ENCODE data around the gene CIDEA. TPM values are rescaled to one million over a fixed set of nuclear protein-coding genes. Genes with fewer than 3 reads are reported as not detected.

The CIDEA gene
- total RNA-seq, 1 experiment from 2014 or later = 0.50 TPM

GRCh38 chr18:12254136-12254819 is at the start of gene CIDEA (continued):
- TF ChIP-seq ZBTB43 (CRISPR knock-in tag; IDR thresholded peaks at IDR 0.05) (no peak), ZNF219 (CRISPR knock-in tag; IDR thresholded peaks at IDR 0.05; ENCODE audit: borderline replicate concordance) (no peak), FOXJ3 (CRISPR knock-in tag; IDR thresholded peaks at IDR 0.05; ENCODE audit: borderline replicate concordance) (no peak), IRF2 (CRISPR knock-in tag; IDR thresholded peaks at IDR 0.05; ENCODE audit: borderline replicate concordance, low read depth) (no peak), HMGA2 (CRISPR knock-in tag; IDR thresholded peaks at IDR 0.05) (no peak), MAX (CRISPR knock-in tag; IDR thresholded peaks at IDR 0.05) (peak; percentile 86), TEAD4 (CRISPR knock-in tag; IDR thresholded peaks at IDR 0.05) (no peak), USF2 (CRISPR knock-in tag; IDR thresholded peaks at IDR 0.05) (no peak), ZNF396 (CRISPR knock-in tag; IDR thresholded peaks at IDR 0.05; ENCODE audit: borderline replicate concordance) (no peak), PRDM15 (CRISPR knock-in tag; IDR thresholded peaks at IDR 0.05) (no peak), JUN (CRISPR knock-in tag; IDR thresholded peaks at IDR 0.05) (no peak), FOXP1 (CRISPR knock-in tag; IDR thresholded peaks at IDR 0.05; ENCODE audit: borderline replicate concordance) (peak; percentile 84), FOXP4 (CRISPR knock-in tag; IDR thresholded peaks at IDR 0.05) (peak; percentile 89), ZNF423 (CRISPR knock-in tag; IDR thresholded peaks at IDR 0.05) (no peak), ZNF232 (CRISPR knock-in tag; IDR thresholded peaks at IDR 0.05) (no peak), ZNF121 (CRISPR knock-in tag; IDR thresholded peaks at IDR 0.05) (no peak), TEAD1 (CRISPR knock-in tag; IDR thresholded peaks at IDR 0.05) (no peak)
- TF ChIP-seq, protein P1, sequence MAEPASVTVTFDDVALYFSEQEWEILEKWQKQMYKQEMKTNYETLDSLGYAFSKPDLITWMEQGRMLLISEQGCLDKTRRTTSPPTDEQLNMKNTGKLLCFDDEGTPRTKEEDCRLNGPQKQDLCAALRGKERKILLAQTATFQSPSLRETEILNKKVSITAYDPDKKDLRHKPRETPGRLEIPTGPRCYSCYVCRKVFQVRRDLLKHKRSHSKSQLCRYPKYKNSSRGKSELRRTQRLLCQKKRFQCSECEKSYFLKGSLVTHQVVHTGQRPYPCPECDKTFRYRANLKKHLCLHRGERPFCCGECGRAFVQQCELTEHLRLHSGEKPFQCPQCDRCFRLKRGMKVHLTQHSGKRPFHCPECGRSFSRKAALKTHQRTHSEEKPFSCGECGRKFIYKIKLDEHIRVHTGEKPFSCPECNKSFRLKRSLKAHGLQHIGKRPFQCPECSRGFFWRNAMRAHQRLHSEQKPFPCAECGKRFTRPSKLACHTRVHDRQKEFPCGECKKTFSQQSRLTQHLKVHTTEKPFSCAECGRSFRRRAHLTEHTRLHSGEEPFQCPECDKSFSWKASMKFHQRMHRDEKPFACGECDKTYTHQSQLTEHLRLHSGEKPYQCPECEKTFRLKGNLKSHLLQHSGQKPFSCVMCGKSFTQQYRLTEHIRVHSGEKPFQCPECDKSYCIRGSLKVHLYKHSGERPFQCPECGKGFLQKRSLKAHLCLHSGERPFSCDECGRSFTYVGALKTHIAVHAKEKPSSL (CRISPR knock-in tag; conservative IDR thresholded peaks at IDR 0.05) = no peak
- TF ChIP-seq, protein P2, sequence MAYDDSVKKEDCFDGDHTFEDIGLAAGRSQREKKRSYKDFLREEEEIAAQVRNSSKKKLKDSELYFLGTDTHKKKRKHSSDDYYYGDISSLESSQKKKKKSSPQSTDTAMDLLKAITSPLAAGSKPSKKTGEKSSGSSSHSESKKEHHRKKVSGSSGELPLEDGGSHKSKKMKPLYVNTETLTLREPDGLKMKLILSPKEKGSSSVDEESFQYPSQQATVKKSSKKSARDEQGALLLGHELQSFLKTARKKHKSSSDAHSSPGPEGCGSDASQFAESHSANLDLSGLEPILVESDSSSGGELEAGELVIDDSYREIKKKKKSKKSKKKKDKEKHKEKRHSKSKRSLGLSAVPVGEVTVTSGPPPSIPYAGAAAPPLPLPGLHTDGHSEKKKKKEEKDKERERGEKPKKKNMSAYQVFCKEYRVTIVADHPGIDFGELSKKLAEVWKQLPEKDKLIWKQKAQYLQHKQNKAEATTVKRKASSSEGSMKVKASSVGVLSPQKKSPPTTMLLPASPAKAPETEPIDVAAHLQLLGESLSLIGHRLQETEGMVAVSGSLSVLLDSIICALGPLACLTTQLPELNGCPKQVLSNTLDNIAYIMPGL (CRISPR knock-in tag; IDR thresholded peaks at IDR 0.05) = no peak
- TF ChIP-seq, protein P3, sequence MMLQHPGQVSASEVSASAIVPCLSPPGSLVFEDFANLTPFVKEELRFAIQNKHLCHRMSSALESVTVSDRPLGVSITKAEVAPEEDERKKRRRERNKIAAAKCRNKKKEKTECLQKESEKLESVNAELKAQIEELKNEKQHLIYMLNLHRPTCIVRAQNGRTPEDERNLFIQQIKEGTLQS (CRISPR knock-in tag; conservative IDR thresholded peaks at IDR 0.05) = no peak
- TF ChIP-seq, protein P4, sequence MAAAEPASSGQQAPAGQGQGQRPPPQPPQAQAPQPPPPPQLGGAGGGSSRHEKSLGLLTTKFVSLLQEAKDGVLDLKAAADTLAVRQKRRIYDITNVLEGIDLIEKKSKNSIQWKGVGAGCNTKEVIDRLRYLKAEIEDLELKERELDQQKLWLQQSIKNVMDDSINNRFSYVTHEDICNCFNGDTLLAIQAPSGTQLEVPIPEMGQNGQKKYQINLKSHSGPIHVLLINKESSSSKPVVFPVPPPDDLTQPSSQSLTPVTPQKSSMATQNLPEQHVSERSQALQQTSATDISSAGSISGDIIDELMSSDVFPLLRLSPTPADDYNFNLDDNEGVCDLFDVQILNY (CRISPR knock-in tag; IDR thresholded peaks at IDR 0.05) = peak; percentile 73; the same call in 1 of the 2 replicates
- TF ChIP-seq, protein P5, sequence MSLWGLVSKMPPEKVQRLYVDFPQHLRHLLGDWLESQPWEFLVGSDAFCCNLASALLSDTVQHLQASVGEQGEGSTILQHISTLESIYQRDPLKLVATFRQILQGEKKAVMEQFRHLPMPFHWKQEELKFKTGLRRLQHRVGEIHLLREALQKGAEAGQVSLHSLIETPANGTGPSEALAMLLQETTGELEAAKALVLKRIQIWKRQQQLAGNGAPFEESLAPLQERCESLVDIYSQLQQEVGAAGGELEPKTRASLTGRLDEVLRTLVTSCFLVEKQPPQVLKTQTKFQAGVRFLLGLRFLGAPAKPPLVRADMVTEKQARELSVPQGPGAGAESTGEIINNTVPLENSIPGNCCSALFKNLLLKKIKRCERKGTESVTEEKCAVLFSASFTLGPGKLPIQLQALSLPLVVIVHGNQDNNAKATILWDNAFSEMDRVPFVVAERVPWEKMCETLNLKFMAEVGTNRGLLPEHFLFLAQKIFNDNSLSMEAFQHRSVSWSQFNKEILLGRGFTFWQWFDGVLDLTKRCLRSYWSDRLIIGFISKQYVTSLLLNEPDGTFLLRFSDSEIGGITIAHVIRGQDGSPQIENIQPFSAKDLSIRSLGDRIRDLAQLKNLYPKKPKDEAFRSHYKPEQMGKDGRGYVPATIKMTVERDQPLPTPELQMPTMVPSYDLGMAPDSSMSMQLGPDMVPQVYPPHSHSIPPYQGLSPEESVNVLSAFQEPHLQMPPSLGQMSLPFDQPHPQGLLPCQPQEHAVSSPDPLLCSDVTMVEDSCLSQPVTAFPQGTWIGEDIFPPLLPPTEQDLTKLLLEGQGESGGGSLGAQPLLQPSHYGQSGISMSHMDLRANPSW (CRISPR knock-in tag; conservative IDR thresholded peaks at IDR 0.05; ENCODE audit: low read depth) = no peak
